SJCRH30 (cell line): ENCODE results near the gene DPYSL4. TPM values are rescaled to one million over a fixed set of nuclear protein-coding genes. Genes with fewer than 3 reads are reported as not detected.

Experiments
- DNase-seq, 2 experiments: peaks; one replicate each; pipeline ENCODE4 v3.0.0-alpha.2; 2015 to 2020
- H3K27ac ChIP-seq: fragments of 250-450 bp; sonication (Bioruptor Pico); 2 replicates; pipeline ENCODE4 v1.5.1; 2020; ENCODE audit warnings: mild to moderate bottlenecking, moderate library complexity
- H3K27me3 ChIP-seq: fragments of 250-450 bp; sonication (Bioruptor Pico); 2 replicates; pipeline ENCODE4 v1.5.1; 2020; ENCODE audit warnings: mild to moderate bottlenecking, moderate library complexity
- H3K36me3 ChIP-seq: fragments of 250-450 bp; sonication (Bioruptor Pico); 2 replicates; pipeline ENCODE4 v1.5.1; 2020; ENCODE audit warnings: mild to moderate bottlenecking, moderate library complexity
- H3K4me1 ChIP-seq: fragments of 250-450 bp; sonication (Bioruptor Pico); 2 replicates; pipeline ENCODE4 v1.5.1; 2020; ENCODE audit warnings: mild to moderate bottlenecking, moderate library complexity
- H3K4me3 ChIP-seq: fragments of 250-450 bp; sonication (Bioruptor Pico); 2 replicates; pipeline ENCODE4 v1.5.1; 2020; ENCODE audit warnings: mild to moderate bottlenecking, moderate library complexity
- H3K9me3 ChIP-seq: fragments of 250-450 bp; sonication (Bioruptor Pico); replicated peaks from 2 replicates; pipeline ENCODE4 v1.5.1; 2020; ENCODE audit warnings: mild to moderate bottlenecking, moderate library complexity
- total RNA-seq: library from RNA; depleted of rRNA; stranded (reverse); fragments of >200 nt; shearing (Covaris generic); gene quantifications from 2 replicates; pipeline ENCODE4 v1.2.3, GENCODE V29; 2014

Gene DPYSL4
- total RNA-seq, 1 experiment from 2014 or later, result not detected

- Histone ChIP-seq H3K27ac (no peak overlapping the region), H3K9me3 (no peaks in the 10 kb centered on the region), H3K36me3 (no peaks in the 10 kb centered on the region), H3K4me3 (no peak overlapping the region), H3K27me3 (no peaks in the 10 kb centered on the region), H3K4me1 (peaks cover 2% of the 10 kb centered on the region; the same call in 1 of the 2 replicates)
- no peak for DNase-seq
Observed at GRCh38 chr10:132236161-132236560, 49.4 kb downstream of the DPYSL4 start.

GRCh38 chr10:132236881-132237280, 50.1 kb downstream of the DPYSL4 start:
- Histone ChIP-seq H3K9me3 (no peaks in the 10 kb centered on the region), H3K4me1 (peaks cover 2% of the 10 kb centered on the region; the same call in 1 of the 2 replicates), H3K27ac (no peak overlapping the region), H3K4me3 (no peak overlapping the region), H3K36me3 (no peaks in the 10 kb centered on the region), H3K27me3 (no peaks in the 10 kb centered on the region)
- DNase-seq, result no peak

- H3K4me3 ChIP-seq, result no peak overlapping the region
- H3K36me3 ChIP-seq, result no peaks in the 10 kb centered on the region
- H3K27ac ChIP-seq, result no peak overlapping the region
- H3K27me3 ChIP-seq, result no peaks in the 10 kb centered on the region
- no peaks in the 10 kb centered on the region for H3K9me3 ChIP-seq
- no peak for DNase-seq
- H3K4me1 ChIP-seq, result peaks cover 2% of the 10 kb centered on the region; the same call in 1 of the 2 replicates
Observed at GRCh38 chr10:132237396-132237795, 50.6 kb downstream of the DPYSL4 start.

GRCh38 chr10:132237871-132238270, 51.1 kb downstream of the DPYSL4 start:
- Histone ChIP-seq H3K4me3 (no peak overlapping the region), H3K4me1 (peaks cover 2% of the 10 kb centered on the region; the same call in 1 of the 2 replicates), H3K9me3 (no peaks in the 10 kb centered on the region), H3K27me3 (no peaks in the 10 kb centered on the region), H3K36me3 (no peaks in the 10 kb centered on the region), H3K27ac (no peak overlapping the region)
- DNase-seq, result no peak

GRCh38 chr10:132238371-132239125, 51.8 kb downstream of the DPYSL4 start:
- Histone ChIP-seq H3K27ac (no peak overlapping the region), H3K36me3 (no peaks in the 10 kb centered on the region), H3K4me3 (no peak overlapping the region), H3K4me1 (peaks cover 2% of the 10 kb centered on the region; the same call in 1 of the 2 replicates), H3K9me3 (no peaks in the 10 kb centered on the region), H3K27me3 (no peaks in the 10 kb centered on the region)
- DNase-seq, result no peak

- no peak overlapping the region for H3K27ac ChIP-seq
- H3K27me3 ChIP-seq, result no peaks in the 10 kb centered on the region
- no peaks in the 10 kb centered on the region for H3K9me3 ChIP-seq
- DNase-seq, result no peak
- no peak overlapping the region for H3K4me3 ChIP-seq
- no peaks in the 10 kb centered on the region for H3K36me3 ChIP-seq
- no peaks in the 10 kb centered on the region for H3K4me1 ChIP-seq
Observed at GRCh38 chr10:132239126-132240031, 52.6 kb downstream of the DPYSL4 start.

GRCh38 chr10:132240156-132240555, 53.4 kb downstream of the DPYSL4 start:
- H3K4me3 ChIP-seq, result no peak overlapping the region
- H3K27me3 ChIP-seq, result no peaks in the 10 kb centered on the region
- DNase-seq, result no peak
- no peaks in the 10 kb centered on the region for H3K4me1 ChIP-seq
- H3K9me3 ChIP-seq, result no peaks in the 10 kb centered on the region
- no peaks in the 10 kb centered on the region for H3K36me3 ChIP-seq
- no peak overlapping the region for H3K27ac ChIP-seq

- Histone ChIP-seq H3K4me3 (no peak overlapping the region), H3K36me3 (no peaks in the 10 kb centered on the region), H3K4me1 (no peaks in the 10 kb centered on the region), H3K27me3 (no peaks in the 10 kb centered on the region), H3K27ac (no peak overlapping the region), H3K9me3 (no peaks in the 10 kb centered on the region)
- no peak for DNase-seq
Observed at GRCh38 chr10:132240581-132240980, 53.8 kb downstream of the DPYSL4 start.

GRCh38 chr10:132241086-132241485, 54.3 kb downstream of the DPYSL4 start:
- no peaks in the 10 kb centered on the region for H3K9me3 ChIP-seq
- H3K4me3 ChIP-seq, result no peak overlapping the region
- no peak overlapping the region for H3K27ac ChIP-seq
- H3K4me1 ChIP-seq, result no peaks in the 10 kb centered on the region
- no peaks in the 10 kb centered on the region for H3K27me3 ChIP-seq
- no peak for DNase-seq
- H3K36me3 ChIP-seq, result no peaks in the 10 kb centered on the region

GRCh38 chr10:132241496-132241895, 54.7 kb downstream of the DPYSL4 start:
- Histone ChIP-seq H3K4me3 (no peak overlapping the region), H3K27me3 (no peaks in the 10 kb centered on the region), H3K4me1 (no peaks in the 10 kb centered on the region), H3K36me3 (no peaks in the 10 kb centered on the region), H3K27ac (no peak overlapping the region), H3K9me3 (no peaks in the 10 kb centered on the region)
- no peak for DNase-seq

- no peak for DNase-seq
- no peaks in the 10 kb centered on the region for H3K36me3 ChIP-seq
- H3K4me3 ChIP-seq, result no peak overlapping the region
- no peaks in the 10 kb centered on the region for H3K27me3 ChIP-seq
- H3K4me1 ChIP-seq, result no peaks in the 10 kb centered on the region
- no peaks in the 10 kb centered on the region for H3K9me3 ChIP-seq
- no peak overlapping the region for H3K27ac ChIP-seq
Observed at GRCh38 chr10:132242103-132242840, 55.5 kb downstream of the DPYSL4 start.

- H3K36me3 ChIP-seq, result no peaks in the 10 kb centered on the region
- H3K27ac ChIP-seq, result no peak overlapping the region
- no peak overlapping the region for H3K4me3 ChIP-seq
- no peaks in the 10 kb centered on the region for H3K4me1 ChIP-seq
- H3K27me3 ChIP-seq, result no peaks in the 10 kb centered on the region
- DNase-seq, result no peak
- no peaks in the 10 kb centered on the region for H3K9me3 ChIP-seq
Observed at GRCh38 chr10:132243141-132243540, 56.4 kb downstream of the DPYSL4 start.

- no peak overlapping the region for H3K27ac ChIP-seq
- no peak overlapping the region for H3K4me3 ChIP-seq
- no peaks in the 10 kb centered on the region for H3K4me1 ChIP-seq
Observed at GRCh38 chr10:132243626-132244025, 56.9 kb downstream of the DPYSL4 start.

GRCh38 chr10:132245056-132245455, 58.3 kb downstream of the DPYSL4 start:
- Histone ChIP-seq H3K27ac (no peak overlapping the region), H3K36me3 (no peaks in the 10 kb centered on the region), H3K4me1 (no peaks in the 10 kb centered on the region), H3K4me3 (no peak overlapping the region), H3K9me3 (no peaks in the 10 kb centered on the region), H3K27me3 (no peaks in the 10 kb centered on the region)
- peak; percentile 33 to 54 for DNase-seq

More at GRCh38 chr10:132243626-132244025, 56.9 kb downstream of the DPYSL4 start:
- DNase-seq, result no peak
- no peaks in the 10 kb centered on the region for H3K9me3 ChIP-seq
- H3K27me3 ChIP-seq, result no peaks in the 10 kb centered on the region
- H3K36me3 ChIP-seq, result no peaks in the 10 kb centered on the region

GRCh38 chr10:132246296-132246695, 59.5 kb downstream of the DPYSL4 start:
- Histone ChIP-seq H3K9me3 (no peaks in the 10 kb centered on the region), H3K36me3 (no peaks in the 10 kb centered on the region), H3K27ac (no peak overlapping the region), H3K4me3 (no peak overlapping the region), H3K4me1 (no peaks in the 10 kb centered on the region), H3K27me3 (no peaks in the 10 kb centered on the region)
- DNase-seq, result no peak
